Karpas-422 (cell line): ENCODE results near the gene TBC1D22B. TPM values are rescaled to one million over a fixed set of nuclear protein-coding genes. Genes with fewer than 3 reads are reported as not detected.
"Not testable (repeated sequence)": the region's sequence is repeated elsewhere in the genome, so short reads cannot be mapped to it uniquely, and the experiment has no call there.

Experiments
- DNase-seq: peaks from one replicate; pipeline ENCODE4 v3.0.0-alpha.2; 2015
- H2AFZ ChIP-seq: fragments of 200-600 bp; sonication (generic); 2 replicates; pipeline ENCODE4 v1.6.1; 2014; ENCODE audit warnings: antibody characterized with exemption, low read length, mixed read lengths
- H3K27ac ChIP-seq: fragments of 200-600 bp; sonication (generic); 2 replicates; pipeline ENCODE4 v1.5.1; 2014; ENCODE audit warnings: mild to moderate bottlenecking, low read length, moderate library complexity
- H3K27me3 ChIP-seq: fragments of 200-600 bp; sonication (generic); 2 replicates; pipeline ENCODE4 v1.6.1; 2014; ENCODE audit warnings: low read length, mixed read lengths
- H3K36me3 ChIP-seq: fragments of 200-600 bp; sonication (generic); 2 replicates; pipeline ENCODE4 v1.6.1; 2014; ENCODE audit warnings: low read length, mixed read lengths; ENCODE audit not compliant: insufficient read depth
- H3K4me1 ChIP-seq: fragments of 200-600 bp; sonication (generic); 2 replicates; pipeline ENCODE4 v1.6.1; 2014; ENCODE audit warnings: mild to moderate bottlenecking, low read length, mixed read lengths
- H3K4me2 ChIP-seq: fragments of 200-600 bp; sonication (generic); 2 replicates; pipeline ENCODE4 v1.6.1; 2014; ENCODE audit warnings: low read length, low read depth, mild to moderate bottlenecking; ENCODE audit not compliant: poor library complexity, severe bottlenecking
- H3K4me3 ChIP-seq: fragments of 200-600 bp; sonication (generic); 2 replicates; pipeline ENCODE4 v1.5.1; 2014; ENCODE audit warnings: mild to moderate bottlenecking, antibody characterized with exemption, low read length, mixed read lengths
- H3K79me2 ChIP-seq: fragments of 200-600 bp; sonication (generic); 2 replicates; pipeline ENCODE4 v1.6.1; 2014; ENCODE audit warnings: mild to moderate bottlenecking, low read length, mixed read lengths
- H3K9ac ChIP-seq: fragments of 200-600 bp; sonication (generic); 2 replicates; pipeline ENCODE4 v1.6.0; 2014; ENCODE audit warnings: low read length
- H3K9me2 ChIP-seq: fragments of 200-600 bp; sonication (generic), shearing (Covaris generic); replicated peaks from 2 replicates; pipeline ENCODE4 v1.6.0; 2014; ENCODE audit warnings: mild to moderate bottlenecking, low read length, moderate library complexity; ENCODE audit not compliant: insufficient read depth
- H3K9me3 ChIP-seq: fragments of 300-700, 200-600 bp; sonication (generic); 2 replicates; pipeline ENCODE4 v1.6.1; 2014; ENCODE audit warnings: low read length, mixed read lengths
- H4K20me1 ChIP-seq: fragments of 200-600 bp; sonication (generic); 2 replicates; pipeline ENCODE4 v1.6.1; 2014; ENCODE audit warnings: mild to moderate bottlenecking, antibody characterized with exemption, low read length, low read depth; ENCODE audit not compliant: insufficient read depth
- total RNA-seq: library from RNA; depleted of rRNA; stranded (reverse); fragments of >200 nt; shearing (Covaris generic); gene quantifications from 2 replicates; pipeline ENCODE4 v1.2.3, GENCODE V29; 2014; ENCODE audit warnings: low replicate concordance

TBC1D22B gene
- total RNA-seq, 1 experiment from 2014 or later, result 9.2 TPM

GRCh38 chr6:37321101-37321500 is 63.5 kb downstream of the TBC1D22B start:
- Histone ChIP-seq H3K4me2 (no peak overlapping the region), H3K4me3 (no peak overlapping the region), H3K79me2 (no peaks in the 10 kb centered on the region), H3K36me3 (0 out of 2 replicates have a peak, but pooled peaks cover 3% of the 10 kb centered on the region), H3K9me2 (no peaks in the 10 kb centered on the region), H3K4me1 (peaks cover 7% of the 10 kb centered on the region), H3K27ac (no peak overlapping the region), H3K9ac (no peak overlapping the region), H3K9me3 (no peaks in the 10 kb centered on the region), H4K20me1 (no peaks in the 10 kb centered on the region), H2AFZ (no peak overlapping the region), H3K27me3 (no peaks in the 10 kb centered on the region)
- no peak for DNase-seq

- Histone ChIP-seq H3K9ac (no peak overlapping the region), H3K79me2 (no peaks in the 10 kb centered on the region), H3K27me3 (no peaks in the 10 kb centered on the region), H2AFZ (no peak overlapping the region), H3K36me3 (0 out of 2 replicates have a peak, but pooled peaks cover 3% of the 10 kb centered on the region), H3K27ac (no peak overlapping the region), H3K9me3 (no peaks in the 10 kb centered on the region), H3K9me2 (no peaks in the 10 kb centered on the region), H3K4me3 (no peak overlapping the region), H3K4me1 (peaks cover 7% of the 10 kb centered on the region), H3K4me2 (no peak overlapping the region), H4K20me1 (no peaks in the 10 kb centered on the region)
- no peak for DNase-seq
These were observed 64.2 kb downstream of the TBC1D22B start for GRCh38 chr6:37321516-37322415.

GRCh38 chr6:37323580-37323979 is 66.0 kb downstream of the TBC1D22B start:
- H3K9ac ChIP-seq, result 0 out of 2 replicates have a peak overlapping the region, but pooled peaks have one; percentile 12
- H3K27me3 ChIP-seq, result no peaks in the 10 kb centered on the region
- H3K27ac ChIP-seq, result no peak overlapping the region
- H3K4me3 ChIP-seq, result no peak overlapping the region
- no peaks in the 10 kb centered on the region for H3K79me2 ChIP-seq
- peaks cover 7% of the 10 kb centered on the region for H3K4me1 ChIP-seq
- H3K9me3 ChIP-seq, result no peaks in the 10 kb centered on the region
- no peaks in the 10 kb centered on the region for H3K36me3 ChIP-seq
- H2AFZ ChIP-seq, result no peak overlapping the region
- no peak overlapping the region for H3K4me2 ChIP-seq
- H3K9me2 ChIP-seq, result no peaks in the 10 kb centered on the region
- no peak for DNase-seq
- H4K20me1 ChIP-seq, result no peaks in the 10 kb centered on the region

GRCh38 chr6:37324131-37325033 is 66.8 kb downstream of the TBC1D22B start:
- no peak overlapping the region for H2AFZ ChIP-seq
- no peaks in the 10 kb centered on the region for H3K9me3 ChIP-seq
- no peak overlapping the region for H3K4me2 ChIP-seq
- no peak for DNase-seq
- no peaks in the 10 kb centered on the region for H3K79me2 ChIP-seq
- H4K20me1 ChIP-seq, result no peaks in the 10 kb centered on the region
- H3K27me3 ChIP-seq, result no peaks in the 10 kb centered on the region
- peaks cover 7% of the 10 kb centered on the region for H3K4me1 ChIP-seq
- H3K36me3 ChIP-seq, result no peaks in the 10 kb centered on the region
- H3K9me2 ChIP-seq, result no peaks in the 10 kb centered on the region
- H3K9ac ChIP-seq, result no peak overlapping the region
- H3K27ac ChIP-seq, result no peak overlapping the region
- no peak overlapping the region for H3K4me3 ChIP-seq

- not testable (repeated sequence) for H3K27me3 ChIP-seq, H2AFZ ChIP-seq, H3K9ac ChIP-seq, H4K20me1 ChIP-seq, H3K79me2 ChIP-seq, H3K4me2 ChIP-seq, H3K9me2 ChIP-seq, H3K27ac ChIP-seq, H3K4me1 ChIP-seq, H3K9me3 ChIP-seq, H3K4me3 ChIP-seq, DNase-seq, H3K36me3 ChIP-seq
These were observed 72.8 kb downstream of the TBC1D22B start for GRCh38 chr6:37330345-37330744.

GRCh38 chr6:37331047-37331446 is 73.5 kb downstream of the TBC1D22B start:
- Histone ChIP-seq H3K9me3 (no peaks in the 10 kb centered on the region), H3K9ac (no peak overlapping the region), H3K79me2 (no peaks in the 10 kb centered on the region), H3K4me3 (no peak overlapping the region), H3K4me2 (no peak overlapping the region), H3K4me1 (no peaks in the 10 kb centered on the region), H3K27me3 (no peaks in the 10 kb centered on the region), H3K27ac (no peak overlapping the region), H3K9me2 (no peaks in the 10 kb centered on the region), H2AFZ (no peak overlapping the region), H4K20me1 (no peaks in the 10 kb centered on the region), H3K36me3 (no peaks in the 10 kb centered on the region)
- no peak for DNase-seq

GRCh38 chr6:37332894-37333293 is 75.3 kb downstream of the TBC1D22B start:
- H3K9me2 ChIP-seq, result no peaks in the 10 kb centered on the region
- no peaks in the 10 kb centered on the region for H3K4me1 ChIP-seq
- H3K27ac ChIP-seq, result no peak overlapping the region
- no peaks in the 10 kb centered on the region for H3K27me3 ChIP-seq
- no peaks in the 10 kb centered on the region for H3K36me3 ChIP-seq
- H3K9ac ChIP-seq, result no peak overlapping the region
- no peak overlapping the region for H2AFZ ChIP-seq
- no peaks in the 10 kb centered on the region for H3K9me3 ChIP-seq
- no peak for DNase-seq
- H4K20me1 ChIP-seq, result no peaks in the 10 kb centered on the region
- H3K4me3 ChIP-seq, result no peak overlapping the region
- H3K79me2 ChIP-seq, result no peaks in the 10 kb centered on the region
- H3K4me2 ChIP-seq, result no peak overlapping the region

- Histone ChIP-seq H3K9me3 (no peaks in the 10 kb centered on the region), H3K27me3 (no peaks in the 10 kb centered on the region), H4K20me1 (no peaks in the 10 kb centered on the region), H3K4me3 (no peak overlapping the region), H3K9me2 (no peaks in the 10 kb centered on the region), H3K27ac (no peak overlapping the region), H3K9ac (no peak overlapping the region), H3K4me2 (no peak overlapping the region), H2AFZ (no peak overlapping the region), H3K36me3 (no peaks in the 10 kb centered on the region), H3K79me2 (no peaks in the 10 kb centered on the region), H3K4me1 (no peaks in the 10 kb centered on the region)
- DNase-seq, result no peak
These were observed 76.5 kb downstream of the TBC1D22B start for GRCh38 chr6:37334047-37334446.
